Right renal cortex interstitium (tissue), 3 donors: Measurements from ENCODE around the gene XXYLT1. TPM values are rescaled to one million over a fixed set of nuclear protein-coding genes. Genes with fewer than 3 reads are reported as not detected.

Source experiments
- DNase-seq, 3 donors: peaks; one replicate each; pipeline ENCODE4 v3.0.0-alpha.2; 2013; ENCODE audit warnings: low read depth in 3 of 3, low spot score in 2 of 3
- polyA plus RNA-seq, 3 donors: library from polyadenylated mRNA; unstranded; fragments of 120-200 nt; gene quantifications; one replicate each; pipeline ENCODE4 v1.2.1, GENCODE V29; 2013; ENCODE audit not compliant: insufficient read length in 3 of 3

XXYLT1 gene
- polyA plus RNA-seq, 3 donors = 29.7 to 32.4 (median 30.3) TPM

DNA sequence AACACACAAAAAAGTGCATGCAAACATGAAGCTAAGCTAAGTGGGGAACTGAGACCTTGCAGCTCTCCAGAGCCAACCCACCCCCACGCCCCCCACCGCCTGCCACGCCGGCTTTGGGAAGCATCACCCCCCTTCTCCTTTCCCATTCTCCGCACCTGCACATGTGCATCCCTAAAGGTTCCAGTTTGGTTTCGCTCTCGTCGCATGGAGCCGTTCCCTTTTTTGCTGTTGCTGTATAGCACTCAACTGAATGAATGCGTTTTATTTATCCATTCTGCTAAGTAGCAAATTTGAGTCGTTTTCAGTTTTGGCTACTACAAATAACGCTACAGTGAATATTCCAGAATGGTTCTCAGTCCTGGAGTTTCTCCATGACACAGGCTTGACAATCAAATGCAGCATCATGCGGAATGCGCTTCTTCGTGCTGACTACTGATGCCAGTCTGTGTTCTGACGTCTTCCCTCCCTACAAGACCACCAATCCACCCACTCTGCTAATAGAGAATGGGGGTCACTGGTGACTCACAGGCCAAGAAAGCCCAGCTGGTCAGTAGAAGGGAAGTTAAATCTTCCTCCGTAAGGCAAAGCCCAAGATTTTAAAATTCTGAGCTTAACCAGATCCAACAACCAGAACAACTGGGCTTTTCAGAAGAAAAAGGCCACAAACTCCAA is 115.3 kb downstream of the XXYLT1 start:
- DNase-seq = no peak

GRCh38 chr3:195154793-195155535 is 116.0 kb downstream of the XXYLT1 start:
- DNase-seq = no peak

- DNase-seq = no peak
Observed at GRCh38 chr3:195154111-195154791, 116.7 kb downstream of the XXYLT1 start.

DNA sequence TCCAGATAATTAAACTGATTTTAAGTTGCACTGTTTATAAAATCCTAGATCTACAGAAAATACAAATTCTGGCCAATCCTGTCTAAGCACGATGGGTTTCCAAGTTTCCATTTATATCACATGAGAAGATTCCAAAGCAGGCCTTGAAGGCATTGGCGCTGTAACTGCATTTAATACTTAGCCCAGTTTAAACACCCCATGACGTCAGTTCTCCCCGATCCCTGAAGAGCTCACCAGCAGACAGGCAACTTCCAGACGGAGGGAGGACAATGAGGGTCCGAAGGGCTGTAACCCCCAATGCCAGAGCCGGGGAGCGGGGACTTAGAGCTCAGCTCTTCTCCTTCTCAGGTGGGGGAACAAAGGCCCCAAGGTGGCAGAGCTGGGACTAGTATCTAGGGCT is 117.3 kb downstream of the XXYLT1 start:
- DNase-seq = no peak

- no peak for DNase-seq
Observed at GRCh38 chr3:195153130-195153529, 117.8 kb downstream of the XXYLT1 start.

GRCh38 chr3:195151866-195152541 is 119.0 kb downstream of the XXYLT1 start:
- DNase-seq = no peak

- DNase-seq = no peak
Observed at GRCh38 chr3:195151402-195151801, 119.6 kb downstream of the XXYLT1 start.

- no peak for DNase-seq
Observed at GRCh38 chr3:195150181-195151118, 120.5 kb downstream of the XXYLT1 start.

GRCh38 chr3:195149292-195150030 is 121.5 kb downstream of the XXYLT1 start:
- no peak for DNase-seq

- DNase-seq = no peak
Observed at GRCh38 chr3:195148549-195148948, 122.4 kb downstream of the XXYLT1 start.

DNA sequence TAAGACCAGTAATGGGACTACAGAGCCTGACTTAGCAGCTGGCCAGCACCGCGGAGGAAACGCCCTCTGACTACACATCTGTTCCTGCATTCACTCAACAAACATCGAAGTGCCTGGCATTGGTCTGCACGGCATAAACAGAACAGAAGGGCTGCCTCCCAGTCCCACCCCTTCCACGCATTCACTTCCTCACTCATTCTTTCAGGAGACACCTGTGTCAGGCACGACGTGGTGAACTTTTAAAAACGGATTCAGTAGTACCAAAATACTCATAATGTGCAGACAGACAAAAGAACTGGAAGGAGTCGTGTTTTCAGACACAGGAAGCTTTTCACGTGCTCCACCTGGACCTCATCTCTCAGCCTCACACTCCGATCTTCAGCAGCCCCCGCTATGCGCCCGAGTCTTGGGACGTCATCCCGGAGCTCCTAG is 123.3 kb downstream of the XXYLT1 start:
- no peak for DNase-seq

DNA sequence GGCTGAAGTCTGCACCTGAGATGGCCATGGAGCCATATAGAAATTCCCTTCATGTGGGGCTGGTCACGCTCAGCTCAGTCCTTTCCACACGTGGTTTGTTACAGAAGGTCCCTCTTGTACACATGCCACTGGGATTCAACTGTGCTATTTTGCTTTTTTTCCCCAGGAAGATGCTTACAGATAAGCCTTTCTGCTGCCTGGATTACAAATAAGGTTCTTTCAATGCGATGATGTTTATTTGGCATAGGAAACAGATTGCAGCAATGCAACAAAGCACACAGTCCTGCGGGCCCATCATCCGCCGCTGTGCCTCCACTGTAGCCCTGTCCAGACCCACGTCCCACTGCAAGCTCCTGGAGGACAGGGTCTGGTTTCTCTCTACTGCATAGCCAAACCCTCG is 124.8 kb downstream of the XXYLT1 start:
- DNase-seq = no peak

DNA sequence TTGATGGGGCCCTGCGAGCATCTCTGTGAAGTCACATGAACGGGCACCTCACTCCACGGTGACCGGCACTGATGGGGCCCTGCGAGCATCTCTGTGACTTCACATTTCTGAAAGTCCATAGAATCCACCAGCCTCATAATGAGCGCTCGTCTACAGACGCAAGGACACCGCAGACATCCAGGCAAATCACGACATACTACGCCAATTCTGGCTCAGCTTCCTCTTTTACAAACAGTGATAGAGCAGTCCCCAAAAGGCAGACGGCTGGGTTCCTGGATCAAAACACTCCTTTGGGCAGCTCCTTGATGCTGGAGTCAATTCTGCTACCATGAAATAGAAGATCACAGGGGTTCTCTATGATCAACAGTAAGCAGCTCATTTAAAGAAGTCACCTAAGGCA is 125.4 kb downstream of the XXYLT1 start:
- no peak for DNase-seq

GRCh38 chr3:195143221-195143620 is 127.7 kb downstream of the XXYLT1 start:
- DNase-seq = no peak

- DNase-seq = no peak
Observed at GRCh38 chr3:195142519-195142918, 128.4 kb downstream of the XXYLT1 start.

DNA sequence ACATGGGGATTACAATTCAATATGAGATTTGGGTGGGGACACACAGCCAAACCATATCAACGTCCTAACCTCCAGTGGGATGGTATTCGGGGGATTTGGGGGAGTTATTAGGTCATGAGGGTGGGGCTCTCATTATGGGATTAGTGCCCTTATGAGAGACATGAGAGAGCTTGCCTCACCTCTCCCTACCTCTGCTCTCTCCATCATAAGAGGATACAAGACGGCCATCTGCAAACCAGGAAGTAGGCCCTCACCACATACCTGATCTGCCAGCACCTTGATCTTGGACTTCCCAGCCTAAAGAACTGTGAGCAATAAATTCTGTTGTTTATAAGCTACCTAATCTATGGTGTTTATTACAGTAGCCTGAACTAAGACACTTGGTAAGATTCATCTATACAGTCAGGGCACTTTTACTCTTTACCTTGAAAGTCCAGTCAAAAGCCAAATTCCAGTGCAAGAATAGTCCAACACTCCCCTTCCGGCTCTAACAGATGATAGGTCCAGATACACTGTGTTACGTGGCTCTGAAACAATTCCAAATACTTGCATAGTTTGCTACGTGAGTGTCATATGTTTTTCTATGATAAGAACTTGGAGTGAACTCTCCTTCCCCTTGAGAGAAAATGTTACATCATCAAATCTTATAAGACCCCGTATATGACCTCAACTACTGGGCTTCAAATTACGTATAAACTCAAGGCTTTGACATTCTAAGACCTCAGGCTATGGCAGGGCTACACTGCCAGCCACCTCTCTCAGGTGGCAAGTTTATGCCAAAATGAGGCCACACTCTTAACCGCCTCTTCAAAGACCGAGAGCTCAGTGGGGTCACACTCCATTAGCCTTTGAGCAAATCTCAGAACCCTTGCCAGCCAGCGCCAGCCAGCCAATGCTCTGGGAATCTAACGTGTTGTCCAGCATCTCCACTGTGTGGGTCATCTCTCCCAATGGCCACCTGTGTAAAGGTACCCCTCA is 129.9 kb downstream of the XXYLT1 start:
- no peak for DNase-seq

- DNase-seq = no peak
Observed at GRCh38 chr3:195140410-195140809, 130.5 kb downstream of the XXYLT1 start.

- no peak for DNase-seq
Observed at GRCh38 chr3:195139876-195140240, 131.1 kb downstream of the XXYLT1 start.
